T47D (cell line): ENCODE measurements around the gene CAMK2A.

Source experiments
- DNase-seq, 2 experiments: peaks; one replicate each; pipeline versions ENCODE4 v3.0.0 to v3.0.0-alpha.2; 2011 to 2012; ENCODE audit warnings: low read depth in 1 of 2, low spot score in 1 of 2
- JUND ChIP-seq: IDR thresholded peaks from 2 replicates; pipeline ENCODE4 v1.6.1; 2012; ENCODE audit warnings: low read depth
- in situ Hi-C: cut with HindIII; loops from 2 replicates; pipeline ENCODE4 v1.10.0; 2016; ENCODE audit warnings: low sequenced_read_pairs, low pct_unique_long_range_greater_than_20kb

CAMK2A gene

GRCh38 chr5:150206098-150206778 is 83.3 kb downstream of the CAMK2A start:
- in situ Hi-C loops = no loop called here
- no peak for TF ChIP-seq JUND
- DNase-seq = no peak

GRCh38 chr5:150204590-150204960 is 85.0 kb downstream of the CAMK2A start:
- in situ Hi-C loops = no loop called here
- TF ChIP-seq JUND = no peak
- no peak for DNase-seq

GRCh38 chr5:150203832-150204589 is 85.6 kb downstream of the CAMK2A start:
- in situ Hi-C loops = no loop called here
- no peak for TF ChIP-seq JUND
- DNase-seq = no peak

- TF ChIP-seq JUND = no peak
- in situ Hi-C loops = no loop called here
- DNase-seq = no peak
Observed at GRCh38 chr5:150202501-150202900, 87.1 kb downstream of the CAMK2A start.

GRCh38 chr5:150197476-150197875 is 92.1 kb downstream of the CAMK2A start:
- in situ Hi-C loops = no loop called here
- TF ChIP-seq JUND = no peak
- DNase-seq = no peak

- DNase-seq = no peak
- in situ Hi-C loops = no loop called here
- no peak for TF ChIP-seq JUND
Observed at GRCh38 chr5:150196986-150197385, 92.6 kb downstream of the CAMK2A start.

- TF ChIP-seq JUND = no peak
Observed at GRCh38 chr5:150196514-150196913, 93.1 kb downstream of the CAMK2A start.

GRCh38 chr5:150195736-150196485 is 93.7 kb downstream of the CAMK2A start:
- in situ Hi-C loops = no loop called here
- no peak for TF ChIP-seq JUND
- no peak for DNase-seq

More at GRCh38 chr5:150196514-150196913, 93.1 kb downstream of the CAMK2A start:
- DNase-seq = no peak
- in situ Hi-C loops = no loop called here

- in situ Hi-C loops = no loop called here
Observed at GRCh38 chr5:150192462-150192861, 97.1 kb downstream of the CAMK2A start.

GRCh38 chr5:150190987-150191386 is 98.6 kb downstream of the CAMK2A start:
- DNase-seq = peak; percentile 28 to 70
- in situ Hi-C loops = no loop called here
- no peak for TF ChIP-seq JUND

More at GRCh38 chr5:150192462-150192861, 97.1 kb downstream of the CAMK2A start:
- TF ChIP-seq JUND = no peak
- no peak for DNase-seq

- no peak for DNase-seq
- in situ Hi-C loops = no loop called here
- no peak for TF ChIP-seq JUND
Observed at GRCh38 chr5:150190503-150190979, 99.0 kb downstream of the CAMK2A start.

GRCh38 chr5:150189728-150190502 is 99.7 kb downstream of the CAMK2A start, which contains the start of gene SLC6A7:
Gene SLC6A7 (plus strand): TSS chr5:150190062. CDS start chr5:150190328, 266 bp downstream.
- in situ Hi-C loops = no loop called here
- no peak for TF ChIP-seq JUND
- DNase-seq = no peak
